Muscle layer of duodenum (tissue), 2 donors: ENCODE results near the gene RHBDD3.

Experiments used
- H3K27ac ChIP-seq: one replicate; pipeline ENCODE4 v1.7.0; 2013; ENCODE audit warnings: mild to moderate bottlenecking, low read length
- H3K27me3 ChIP-seq: one replicate; pipeline ENCODE4 v1.7.0; 2013; ENCODE audit warnings: low read depth, mild to moderate bottlenecking, control low read depth, low read length
- H3K36me3 ChIP-seq, 2 donors: one replicate each; pipeline ENCODE4 v1.7.0; 2013; ENCODE audit warnings: low read length in 2 of 2, control low read depth in 1 of 2, mild to moderate bottlenecking in 1 of 2; ENCODE audit not compliant: insufficient read depth in 2 of 2, control insufficient read depth in 1 of 2
- H3K4me1 ChIP-seq, 2 donors: one replicate each; pipeline ENCODE4 v1.7.0; 2013; ENCODE audit warnings: low read length in 2 of 2, mild to moderate bottlenecking in 2 of 2, control low read depth in 1 of 2, moderate library complexity in 1 of 2; ENCODE audit not compliant: insufficient read depth in 2 of 2, control insufficient read depth in 1 of 2
- H3K4me3 ChIP-seq, 2 donors: one replicate each; pipeline ENCODE4 v1.7.0; 2013; ENCODE audit warnings: low read length in 2 of 2, low read depth in 1 of 2, mild to moderate bottlenecking in 1 of 2
- H3K9me3 ChIP-seq, 2 donors: one replicate each; pipeline ENCODE4 v1.7.0; 2013; ENCODE audit warnings: low read length in 2 of 2, control low read depth in 1 of 2, mild to moderate bottlenecking in 1 of 2; ENCODE audit not compliant: control insufficient read depth in 1 of 2
- donor health status: healthy.

The RHBDD3 gene

GRCh38 chr22:29284196-29284595 lies 16.4 kb upstream of the RHBDD3 start:
- Histone ChIP-seq H3K27me3 (no peaks in the 10 kb centered on the region), H3K27ac (no peak overlapping the region), H3K4me3 (no peak overlapping the region), H3K9me3 (no peaks in the 10 kb centered on the region), H3K4me1 (peaks cover 0 to 1% of the 10 kb centered on the region in 2 donors), H3K36me3 (peaks cover 61 to 83% of the 10 kb centered on the region in 2 donors)

- H3K27me3 ChIP-seq: no peaks in the 10 kb centered on the region
- H3K4me1 ChIP-seq: peaks cover 6 to 33% of the 10 kb centered on the region in 2 donors
- peaks cover 64 to 75% of the 10 kb centered on the region in 2 donors for H3K36me3 ChIP-seq
- no peak overlapping the region for H3K27ac ChIP-seq
- H3K4me3 ChIP-seq: no peak overlapping the region
- no peaks in the 10 kb centered on the region for H3K9me3 ChIP-seq
Measured at GRCh38 chr22:29277927-29278326, 10.1 kb upstream of the RHBDD3 start.

- Histone ChIP-seq H3K27me3 (no peaks in the 10 kb centered on the region), H3K4me1 (peaks cover 21 to 51% of the 10 kb centered on the region in 2 donors), H3K36me3 (peaks cover 48 to 76% of the 10 kb centered on the region in 2 donors), H3K27ac (no peak overlapping the region), H3K9me3 (no peaks in the 10 kb centered on the region), H3K4me3 (no peak overlapping the region)
Measured at GRCh38 chr22:29275819-29276565, 8.2 kb upstream of the RHBDD3 start.

- no peak overlapping the region for H3K4me3 ChIP-seq
- peaks cover 47 to 72% of the 10 kb centered on the region in 2 donors for H3K36me3 ChIP-seq
- H3K4me1 ChIP-seq: peaks cover 29 to 57% of the 10 kb centered on the region in 2 donors
- H3K27me3 ChIP-seq: no peaks in the 10 kb centered on the region
- H3K9me3 ChIP-seq: no peaks in the 10 kb centered on the region
- H3K27ac ChIP-seq: no peak overlapping the region
Measured at GRCh38 chr22:29275167-29275566, 7.4 kb upstream of the RHBDD3 start.

- H3K9me3 ChIP-seq: no peaks in the 10 kb centered on the region
- H3K36me3 ChIP-seq: peaks cover 29 to 52% of the 10 kb centered on the region in 2 donors
- no peak overlapping the region for H3K4me3 ChIP-seq
- H3K27ac ChIP-seq: no peak overlapping the region
- H3K4me1 ChIP-seq: peaks cover 37 to 69% of the 10 kb centered on the region in 2 donors
- H3K27me3 ChIP-seq: no peaks in the 10 kb centered on the region
Measured at GRCh38 chr22:29272624-29273023, 4.8 kb upstream of the RHBDD3 start.

GRCh38 chr22:29270475-29271271 lies 2.9 kb upstream of the RHBDD3 start:
- H3K9me3 ChIP-seq: no peaks in the 10 kb centered on the region
- peaks cover 16 to 33% of the 10 kb centered on the region in 2 donors for H3K36me3 ChIP-seq
- peak overlapping the region; percentile 87 to 94 for H3K4me3 ChIP-seq
- peaks cover 44 to 72% of the 10 kb centered on the region in 2 donors for H3K4me1 ChIP-seq
- H3K27ac ChIP-seq: peak overlapping the region; percentile 35
- no peaks in the 10 kb centered on the region for H3K27me3 ChIP-seq

GRCh38 chr22:29269731-29270474 lies 2.1 kb upstream of the RHBDD3 start:
- H3K4me1 ChIP-seq: peaks cover 43 to 64% of the 10 kb centered on the region in 2 donors
- H3K27ac ChIP-seq: peak overlapping the region; percentile 96
- H3K9me3 ChIP-seq: no peaks in the 10 kb centered on the region
- peak overlapping the region; percentile 87 to 94 for H3K4me3 ChIP-seq
- H3K27me3 ChIP-seq: no peaks in the 10 kb centered on the region
- peaks cover 23 to 31% of the 10 kb centered on the region in 2 donors for H3K36me3 ChIP-seq

GRCh38 chr22:29269230-29269604 lies 1.4 kb upstream of the RHBDD3 start:
- H3K4me3 ChIP-seq: peak overlapping the region; percentile 87 to 94
- peak overlapping the region; percentile 96 for H3K27ac ChIP-seq
- H3K9me3 ChIP-seq: no peaks in the 10 kb centered on the region
- H3K4me1 ChIP-seq: peaks cover 43 to 60% of the 10 kb centered on the region in 2 donors
- peaks cover 25 to 28% of the 10 kb centered on the region in 2 donors for H3K36me3 ChIP-seq
- H3K27me3 ChIP-seq: no peaks in the 10 kb centered on the region

GRCh38 chr22:29268511-29269229 lies 889 bp upstream of the RHBDD3 start:
- peaks cover 23 to 25% of the 10 kb centered on the region in 2 donors for H3K36me3 ChIP-seq
- no peaks in the 10 kb centered on the region for H3K27me3 ChIP-seq
- peaks cover 43 to 57% of the 10 kb centered on the region in 2 donors for H3K4me1 ChIP-seq
- no peaks in the 10 kb centered on the region for H3K9me3 ChIP-seq
- peak overlapping the region; percentile 87 to 94 for H3K4me3 ChIP-seq
- H3K27ac ChIP-seq: peak overlapping the region; percentile 96

- peaks cover 14 to 24% of the 10 kb centered on the region in 2 donors for H3K36me3 ChIP-seq
- peak overlapping the region; percentile 96 for H3K27ac ChIP-seq
- H3K9me3 ChIP-seq: no peaks in the 10 kb centered on the region
- H3K4me3 ChIP-seq: peak overlapping the region; percentile 87 to 94
- no peaks in the 10 kb centered on the region for H3K27me3 ChIP-seq
- peaks cover 43 to 46% of the 10 kb centered on the region in 2 donors for H3K4me1 ChIP-seq
Measured at GRCh38 chr22:29267462-29267857, 321 bp downstream of the RHBDD3 start.
